ENCODE measurements around the gene POLR2M.

POLR2M gene

GRCh38 chr15:57706405-57707209, at the start of gene POLR2M:
Gene POLR2M, plus strand, starts transcription at chr15:57706714. Its CDS starts 129 bp downstream, at chr15:57706843.
- FAIRE-seq, result peak; percentile 87

- FAIRE-seq, result no peak
Observed at GRCh38 chr15:57657619-57658018, 48.9 kb upstream of the POLR2M start.

GRCh38 chr15:57662091-57662744, 44.3 kb upstream of the POLR2M start:
- FAIRE-seq, result no peak

GRCh38 chr15:57662802-57663201, 43.7 kb upstream of the POLR2M start:
- no peak for FAIRE-seq

- FAIRE-seq, result no peak
Observed at GRCh38 chr15:57663262-57663661, 43.3 kb upstream of the POLR2M start.

GRCh38 chr15:57665194-57665593, 41.3 kb upstream of the POLR2M start:
- no peak for FAIRE-seq

GRCh38 chr15:57665939-57666338, 40.6 kb upstream of the POLR2M start:
- no peak for FAIRE-seq

GRCh38 chr15:57667171-57667849, 39.2 kb upstream of the POLR2M start:
- no peak for FAIRE-seq

GRCh38 chr15:57668016-57668415, 38.5 kb upstream of the POLR2M start:
- FAIRE-seq, result no peak

- FAIRE-seq, result no peak
Observed at GRCh38 chr15:57671636-57672035, 34.9 kb upstream of the POLR2M start.

- no peak for FAIRE-seq
Observed at GRCh38 chr15:57675481-57676181, 30.9 kb upstream of the POLR2M start.

GRCh38 chr15:57676585-57676984, 29.9 kb upstream of the POLR2M start:
- no peak for FAIRE-seq

GRCh38 chr15:57677204-57677603, 29.3 kb upstream of the POLR2M start:
- no peak for FAIRE-seq

GRCh38 chr15:57680021-57680420, 26.5 kb upstream of the POLR2M start:
- FAIRE-seq, result no peak

- no peak for FAIRE-seq
Observed at GRCh38 chr15:57681011-57681410, 25.5 kb upstream of the POLR2M start.

GRCh38 chr15:57683481-57683880, 23.0 kb upstream of the POLR2M start:
- FAIRE-seq, result no peak

GRCh38 chr15:57684491-57685151, 21.9 kb upstream of the POLR2M start:
- FAIRE-seq, result no peak

GRCh38 chr15:57685306-57686095, 21.0 kb upstream of the POLR2M start:
- no peak for FAIRE-seq

- no peak for FAIRE-seq
Observed at GRCh38 chr15:57686657-57687056, 19.9 kb upstream of the POLR2M start.

- FAIRE-seq, result no peak
Observed at GRCh38 chr15:57690341-57690966, 16.1 kb upstream of the POLR2M start.

- no peak for FAIRE-seq
Observed at GRCh38 chr15:57691082-57691481, 15.4 kb upstream of the POLR2M start.

Data from A204.1 (cell line).